ENCODE measurements around the gene TSPAN31. TPM values are rescaled to one million over a fixed set of nuclear protein-coding genes. Genes with fewer than 3 reads are reported as not detected.

TSPAN31 gene
- total RNA-seq, 2 experiments from 2014 or later, result 6.4 to 7.7 TPM

DNA sequence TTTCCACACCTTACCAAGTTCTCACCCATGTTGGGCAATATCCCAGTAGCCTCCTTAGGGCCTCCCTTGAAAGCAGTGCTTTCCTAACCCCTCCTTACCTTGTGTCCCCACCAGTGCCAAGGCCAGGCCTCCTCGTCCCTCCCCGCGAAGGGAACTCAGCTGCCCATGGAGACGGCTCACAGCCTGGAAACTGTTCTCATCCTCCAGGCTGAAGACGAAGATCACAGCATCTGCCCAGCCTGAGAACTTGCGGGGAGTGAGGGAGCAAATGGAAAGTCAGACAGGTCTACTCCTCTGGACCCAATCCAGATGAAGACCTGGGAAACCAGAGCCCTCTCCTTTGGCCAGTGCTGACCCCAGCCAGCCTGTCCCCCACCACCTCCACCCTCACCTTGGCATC is 10.9 kb upstream of the TSPAN31 start:
- Mint-ChIP-seq H3K27me3 (ENCODE audit: low read depth) (no peaks in the 10 kb centered on the region), H3K9me3 (no peaks in the 10 kb centered on the region), H3K36me3 (ENCODE audit: low read depth) (peaks cover 26% of the 10 kb centered on the region), H3K4me1 (ENCODE audit: low read depth) (peaks cover 7% of the 10 kb centered on the region), H3K4me3 (no peak overlapping the region), H3K27ac (no peak overlapping the region)
- DNase-seq, result no peak
- CTCF ChIA-PET, result no interaction called here
- intact Hi-C loops (cut with micrococcal nuclease), result no loop called here

DNA sequence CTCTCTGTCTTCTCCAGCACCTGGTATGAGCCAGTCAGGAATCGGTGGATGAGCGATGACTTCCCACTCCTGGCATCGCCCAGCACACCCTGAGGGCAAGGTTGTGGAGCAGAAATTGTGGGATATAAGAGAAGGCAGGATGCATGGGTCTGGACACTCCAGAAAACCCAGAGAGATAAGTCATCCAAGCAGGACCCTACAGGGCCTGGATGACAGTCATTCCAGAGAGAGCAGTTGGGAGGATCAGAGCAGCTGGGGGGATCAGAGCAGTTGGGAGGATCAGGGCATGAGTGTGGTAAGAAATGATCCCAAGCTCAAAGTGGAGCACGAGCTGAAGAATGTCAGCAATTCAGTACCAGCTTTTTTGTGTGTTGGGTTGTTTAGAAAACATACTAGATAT is 10.2 kb upstream of the TSPAN31 start:
- DNase-seq, result no peak
- Mint-ChIP-seq H3K36me3 (ENCODE audit: low read depth) (peaks cover 23% of the 10 kb centered on the region), H3K27me3 (ENCODE audit: low read depth) (no peaks in the 10 kb centered on the region), H3K27ac (no peak overlapping the region), H3K4me3 (no peak overlapping the region), H3K9me3 (no peaks in the 10 kb centered on the region), H3K4me1 (ENCODE audit: low read depth) (peaks cover 13% of the 10 kb centered on the region)
- CTCF ChIA-PET, result interaction anchor here (0.7 kb wide), 2 partner anchors 9 to 169 kb away, joined by 3 read pairs; no protein-coding TSS in a partner anchor
- intact Hi-C loops (cut with micrococcal nuclease), result no loop called here

DNA sequence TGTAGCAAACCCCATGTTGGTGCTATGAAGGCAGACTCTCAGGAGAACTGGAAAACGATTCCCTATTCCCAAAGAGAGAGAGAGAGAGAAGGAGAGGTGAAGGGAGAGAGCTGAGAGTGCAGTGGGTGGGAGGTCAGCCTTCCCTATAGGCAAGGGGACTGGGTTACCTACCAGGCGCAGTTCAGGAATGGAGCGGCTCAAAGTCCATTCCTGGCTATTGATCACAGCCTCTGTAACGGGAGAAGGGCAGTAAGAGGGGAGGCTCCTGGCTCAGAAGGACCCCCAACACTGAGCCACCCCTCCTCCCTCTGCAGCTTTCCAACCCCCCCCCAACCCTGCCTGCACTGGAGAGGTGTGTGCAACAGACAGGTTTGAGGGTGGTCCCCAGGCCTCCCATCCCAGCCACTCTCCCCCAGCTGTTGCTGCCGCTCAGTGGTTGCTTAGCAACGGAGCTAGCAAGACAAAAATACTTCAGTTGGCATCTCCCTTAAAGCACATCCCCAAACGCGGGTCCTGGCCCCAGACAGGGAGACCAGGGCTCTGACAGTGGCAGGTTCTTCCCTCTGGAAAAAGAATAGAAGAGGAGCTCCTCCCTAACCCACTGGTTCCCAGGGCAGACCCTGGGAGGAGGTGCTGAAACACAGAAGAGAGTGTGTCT is 9.5 kb upstream of the TSPAN31 start:
- Mint-ChIP-seq H3K27me3 (ENCODE audit: low read depth) (no peaks in the 10 kb centered on the region), H3K36me3 (ENCODE audit: low read depth) (peaks cover 23% of the 10 kb centered on the region), H3K27ac (no peak overlapping the region), H3K4me3 (no peak overlapping the region), H3K4me1 (ENCODE audit: low read depth) (peaks cover 19% of the 10 kb centered on the region), H3K9me3 (no peaks in the 10 kb centered on the region)
- intact Hi-C loops (cut with micrococcal nuclease), result no loop called here
- CTCF ChIA-PET, result interaction anchor here (0.7 kb wide), 1 partner anchor 168 kb away, joined by 3 read pairs; no protein-coding TSS in a partner anchor
- no peak for DNase-seq

DNA sequence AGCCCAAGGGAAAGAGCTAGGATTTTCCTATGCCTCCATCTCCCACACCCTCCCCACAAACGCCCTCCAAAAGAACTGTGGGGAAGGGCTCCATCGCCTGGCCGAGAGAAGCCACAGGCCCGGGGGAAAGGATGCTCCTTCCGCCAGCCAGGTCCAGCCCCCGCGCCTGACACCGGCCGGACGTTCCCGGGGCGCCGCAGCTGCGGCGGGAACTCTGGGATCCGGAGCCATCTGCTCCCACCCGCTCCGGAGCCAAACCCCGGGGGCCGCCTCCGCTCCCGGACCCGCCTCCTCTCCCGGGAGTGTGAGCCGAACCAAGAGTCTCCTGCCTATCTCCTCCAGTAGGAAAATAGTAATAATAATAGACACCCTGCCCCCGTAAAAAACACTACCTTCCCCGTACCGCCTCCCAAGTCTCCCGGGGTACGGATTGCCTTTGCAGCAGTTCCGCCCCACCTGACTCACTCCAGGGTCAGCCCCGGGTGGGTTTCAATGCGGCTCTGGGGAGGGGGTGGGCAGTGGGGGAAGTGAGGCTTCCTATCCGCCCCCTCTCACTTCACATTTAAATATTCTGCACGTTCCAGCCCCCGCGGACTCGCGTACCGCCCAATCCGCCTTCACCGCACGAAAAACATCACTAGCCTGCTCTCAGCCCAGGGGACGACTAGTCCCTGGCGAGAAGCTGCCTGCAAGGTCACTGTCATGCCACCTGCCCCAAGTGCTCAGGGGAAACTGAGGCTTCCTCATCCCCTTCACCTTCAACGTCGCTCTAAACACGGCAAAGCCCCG is 8.7 kb upstream of the TSPAN31 start:
- H3K36me3 Mint-ChIP-seq (ENCODE audit: low read depth), result peaks cover 22% of the 10 kb centered on the region
- no peak overlapping the region for H3K27ac Mint-ChIP-seq
- CTCF ChIA-PET, result interaction anchor here (0.9 kb wide), 1 partner anchor 10 kb away, joined by 4 read pairs; no protein-coding TSS in a partner anchor

DNA sequence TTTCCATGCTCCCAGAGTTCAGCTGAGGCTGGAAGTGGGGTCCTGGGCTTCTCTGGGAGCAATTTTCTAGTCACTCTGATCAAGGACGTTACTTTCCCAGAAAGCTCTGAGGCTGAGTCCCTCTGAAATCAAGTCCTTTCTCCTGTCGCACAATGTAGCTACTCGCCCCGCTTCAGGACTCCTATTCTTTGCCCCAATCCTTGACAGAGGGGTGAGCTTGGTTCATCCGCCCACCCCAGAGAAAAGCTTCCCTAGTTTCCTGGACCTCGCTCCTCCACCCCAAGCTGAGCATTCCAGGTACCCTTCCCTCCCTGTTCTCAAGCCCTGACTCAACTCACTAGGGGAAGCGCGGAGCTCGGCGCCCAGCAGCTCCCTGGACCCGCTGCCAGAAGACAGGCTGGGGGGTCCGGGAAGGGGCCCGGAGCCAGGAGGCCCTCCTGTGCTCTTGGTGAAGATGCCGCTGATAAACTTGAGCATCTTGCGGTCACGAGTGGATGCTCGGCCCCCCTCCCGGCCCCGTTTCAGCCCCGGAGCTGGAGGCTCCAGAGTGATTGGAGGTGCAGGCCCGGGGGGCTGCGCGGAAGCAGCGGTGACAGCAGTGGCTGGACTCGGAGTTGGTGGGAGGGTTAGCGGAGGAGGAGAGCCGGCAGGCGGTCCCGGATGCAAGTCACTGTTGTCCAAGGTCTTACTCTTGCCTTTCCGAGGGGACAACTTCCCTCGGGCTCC is 7.9 kb upstream of the TSPAN31 start:
- intact Hi-C loops (cut with micrococcal nuclease), result no loop called here
- Mint-ChIP-seq H3K27ac (no peak overlapping the region), H3K9me3 (no peaks in the 10 kb centered on the region), H3K4me1 (ENCODE audit: low read depth) (peaks cover 25% of the 10 kb centered on the region), H3K4me3 (no peak overlapping the region), H3K36me3 (ENCODE audit: low read depth) (peaks cover 16% of the 10 kb centered on the region), H3K27me3 (ENCODE audit: low read depth) (no peaks in the 10 kb centered on the region)
- no peak for DNase-seq
- CTCF ChIA-PET, result interaction anchor here (0.9 kb wide), 1 partner anchor 10 kb away, joined by 4 read pairs; no protein-coding TSS in a partner anchor

More for the DNA sequence above, 8.7 kb upstream of the TSPAN31 start:
- Mint-ChIP-seq H3K4me1 (ENCODE audit: low read depth) (peaks cover 25% of the 10 kb centered on the region), H3K9me3 (no peaks in the 10 kb centered on the region), H3K27me3 (ENCODE audit: low read depth) (no peaks in the 10 kb centered on the region), H3K4me3 (no peak overlapping the region)
- intact Hi-C loops (cut with micrococcal nuclease), result no loop called here
- no peak for DNase-seq

DNA sequence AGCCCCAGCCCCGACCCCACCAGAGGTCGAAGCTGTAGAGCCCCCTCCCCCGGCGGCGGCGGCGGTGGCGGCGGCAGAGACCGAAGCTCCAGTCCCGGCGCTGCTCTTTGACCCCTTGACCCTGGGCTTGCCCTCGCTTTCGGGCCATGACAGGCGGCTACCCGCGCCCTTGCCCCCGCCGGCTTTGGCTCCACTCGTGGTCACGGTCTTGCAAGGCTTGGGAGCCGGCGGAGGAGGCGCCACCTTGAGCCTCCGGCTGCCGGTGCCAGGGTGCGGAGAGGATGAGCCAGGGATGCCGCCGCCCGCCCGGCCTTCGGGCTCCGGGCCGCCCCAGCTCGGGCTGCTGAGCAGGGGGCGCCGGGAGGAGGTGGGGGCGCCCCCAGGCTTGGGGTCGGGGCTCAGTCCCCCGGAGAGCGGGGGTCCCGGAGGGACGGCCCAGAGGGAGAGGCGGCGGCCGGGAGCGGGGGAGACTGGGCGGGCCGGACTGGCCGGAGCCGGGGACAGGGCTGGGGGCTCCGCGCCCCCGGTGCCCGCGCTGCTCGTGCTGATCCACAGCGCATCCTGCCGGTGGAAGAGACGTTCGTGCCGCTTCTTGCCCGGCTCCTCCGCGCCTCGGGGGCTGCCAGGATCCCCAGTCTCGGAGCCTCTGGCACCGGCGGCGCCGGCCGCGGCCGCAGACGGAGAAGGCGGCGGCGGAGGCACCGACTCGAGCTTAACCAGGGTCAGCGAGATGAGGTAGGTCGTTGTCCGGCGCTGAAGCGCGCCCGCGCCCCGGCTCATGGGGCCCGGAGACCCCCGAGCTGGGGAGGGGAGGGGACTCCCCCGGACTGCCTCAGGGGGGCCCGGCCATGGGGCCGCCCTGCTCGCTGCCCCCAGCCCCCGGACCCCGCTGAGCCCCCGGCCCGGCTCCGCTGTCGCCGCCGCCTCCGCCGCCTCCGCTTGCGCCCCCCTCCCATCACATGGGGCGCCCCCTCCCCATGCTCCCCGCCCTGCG is 7.1 kb upstream of the TSPAN31 start:
- intact Hi-C loops (cut with micrococcal nuclease), result no loop called here
- no peak for DNase-seq
- H3K4me3 Mint-ChIP-seq, result no peak overlapping the region
- no peak overlapping the region for H3K27ac Mint-ChIP-seq
- H3K4me1 Mint-ChIP-seq (ENCODE audit: low read depth), result peaks cover 30% of the 10 kb centered on the region
- H3K36me3 Mint-ChIP-seq (ENCODE audit: low read depth), result peaks cover 10% of the 10 kb centered on the region
- CTCF ChIA-PET, result no interaction called here
- no peaks in the 10 kb centered on the region for H3K9me3 Mint-ChIP-seq
- no peaks in the 10 kb centered on the region for H3K27me3 Mint-ChIP-seq (ENCODE audit: low read depth)

DNA sequence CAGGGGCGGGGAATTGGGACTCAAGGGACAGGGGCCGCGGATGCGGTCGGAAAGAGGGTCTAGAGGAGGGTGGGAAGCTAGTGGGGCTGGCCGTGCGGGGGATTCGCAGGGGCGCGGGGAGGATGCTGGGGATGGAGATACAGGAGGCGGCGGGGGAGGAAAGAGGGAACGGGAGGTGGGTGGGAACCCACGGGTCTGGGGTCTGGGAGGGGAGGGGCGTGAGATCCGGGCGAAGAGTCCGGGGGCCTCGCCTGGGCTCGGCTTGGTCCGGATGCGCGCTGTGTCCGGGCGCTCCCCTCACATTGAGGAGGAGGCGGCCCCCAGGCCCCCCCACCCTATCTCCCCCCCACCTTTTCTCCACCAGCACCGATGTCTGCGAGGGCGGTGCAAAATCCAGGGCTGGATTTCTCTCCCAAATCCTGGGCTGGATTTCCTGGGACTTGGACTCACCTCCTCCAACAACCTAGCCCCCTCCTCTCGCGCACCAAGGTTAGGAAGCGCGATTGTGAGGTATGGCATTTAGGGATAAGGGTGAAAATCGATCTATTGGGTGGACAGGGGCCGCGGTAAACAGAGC is 6.1 kb upstream of the TSPAN31 start, which contains the start of gene AGAP2:
TSS of gene AGAP2 (minus strand) at position 82 of the 577 bp plus-strand sequence. CDS start 496 bp downstream, outside the sequence.
- H3K36me3 Mint-ChIP-seq (ENCODE audit: low read depth), result peaks cover 6% of the 10 kb centered on the region
- H3K9me3 Mint-ChIP-seq, result no peaks in the 10 kb centered on the region
- H3K4me1 Mint-ChIP-seq (ENCODE audit: low read depth), result peaks cover 33% of the 10 kb centered on the region
- H3K4me3 Mint-ChIP-seq, result peak within 1 kb of the TSS; percentile 28
- intact Hi-C loops (cut with micrococcal nuclease), result no loop called here
- H3K27ac Mint-ChIP-seq, result peak within 1 kb of the TSS; percentile 54
- no peaks in the 10 kb centered on the region for H3K27me3 Mint-ChIP-seq (ENCODE audit: low read depth)
- CTCF ChIA-PET, result interaction anchor here (0.7 to 1.2 kb wide), 2 partner anchors 21 to 84 kb away, joined by 3 read pairs; no protein-coding TSS in a partner anchor
- no peak for DNase-seq

DNA sequence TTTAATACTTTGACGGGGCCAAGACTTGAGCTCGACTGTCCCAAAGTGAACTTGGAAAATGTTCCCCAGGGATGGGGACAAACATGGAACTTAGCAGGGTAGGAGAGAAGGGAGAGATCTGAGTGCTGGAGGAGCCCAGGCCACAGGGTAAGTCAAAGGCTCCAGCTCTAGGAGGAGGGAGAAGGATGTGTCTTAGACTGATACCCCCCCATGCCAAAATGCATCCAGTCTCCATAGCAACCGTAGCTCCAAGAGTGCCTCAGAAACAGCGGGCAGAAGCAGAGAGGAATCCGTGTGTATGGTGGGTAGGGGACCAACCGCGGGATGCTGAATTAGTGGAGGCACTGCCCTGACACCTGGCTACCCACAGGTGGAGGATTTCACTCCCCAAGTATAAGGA is 5.5 kb upstream of the TSPAN31 start:
- H3K27me3 Mint-ChIP-seq (ENCODE audit: low read depth), result no peaks in the 10 kb centered on the region
- DNase-seq, result no peak
- no peaks in the 10 kb centered on the region for H3K9me3 Mint-ChIP-seq
- intact Hi-C loops (cut with micrococcal nuclease), result no loop called here
- H3K27ac Mint-ChIP-seq, result peak overlapping the region; percentile 54
- peaks cover 5% of the 10 kb centered on the region for H3K36me3 Mint-ChIP-seq (ENCODE audit: low read depth)
- H3K4me3 Mint-ChIP-seq, result peak overlapping the region; percentile 28
- CTCF ChIA-PET, result interaction anchor here (0.7 to 1.2 kb wide), 2 partner anchors 21 to 85 kb away, joined by 3 read pairs; no protein-coding TSS in a partner anchor
- peaks cover 39% of the 10 kb centered on the region for H3K4me1 Mint-ChIP-seq (ENCODE audit: low read depth)

DNA sequence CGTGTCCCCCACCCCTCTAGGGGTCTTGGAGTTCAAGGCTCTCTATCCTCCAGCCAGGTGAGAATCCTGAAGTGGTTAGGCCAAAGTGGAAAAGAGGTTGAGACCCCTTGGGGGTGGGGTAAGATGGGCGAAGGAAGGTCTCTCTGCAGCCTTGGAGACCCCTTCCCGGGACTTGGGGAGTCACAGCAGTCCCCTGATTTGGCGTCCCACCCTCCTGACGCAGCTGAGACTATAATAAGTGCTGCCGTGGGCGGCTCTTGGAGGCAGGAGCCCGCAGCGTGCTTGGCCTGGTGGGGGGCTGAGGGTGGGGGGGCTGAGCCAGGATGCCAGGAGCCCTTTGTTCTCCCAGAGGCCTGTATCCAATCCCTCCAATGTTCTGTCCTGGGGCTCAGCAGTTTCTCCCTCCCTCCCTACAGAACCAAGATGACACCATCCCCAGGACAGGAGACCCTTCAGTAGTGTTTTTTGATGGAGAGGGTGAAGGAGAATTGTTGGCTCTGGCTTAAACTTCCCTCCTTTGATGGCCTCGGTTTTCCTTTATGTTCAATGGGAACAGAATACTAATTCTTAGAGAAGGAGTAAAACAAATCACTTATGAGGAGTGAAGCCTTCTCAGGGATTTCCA is 4.8 kb upstream of the TSPAN31 start:
- Mint-ChIP-seq H3K9me3 (no peaks in the 10 kb centered on the region), H3K27me3 (ENCODE audit: low read depth) (no peaks in the 10 kb centered on the region), H3K4me1 (ENCODE audit: low read depth) (peaks cover 44% of the 10 kb centered on the region), H3K36me3 (ENCODE audit: low read depth) (peaks cover 7% of the 10 kb centered on the region), H3K27ac (no peak overlapping the region), H3K4me3 (no peak overlapping the region)
- intact Hi-C loops (cut with micrococcal nuclease), result loop anchor here (2.0 to 5.0 kb wide), 2 partner anchors 15 to 498 kb away; partner anchors contain the start of gene MARCHF9
- CTCF ChIA-PET, result interaction anchor here (1.2 to 4.0 kb wide), 4 partner anchors 16 to 158 kb away, joined by 3 to 21 read pairs (median 4); no protein-coding TSS in a partner anchor
- DNase-seq, result no peak

DNA sequence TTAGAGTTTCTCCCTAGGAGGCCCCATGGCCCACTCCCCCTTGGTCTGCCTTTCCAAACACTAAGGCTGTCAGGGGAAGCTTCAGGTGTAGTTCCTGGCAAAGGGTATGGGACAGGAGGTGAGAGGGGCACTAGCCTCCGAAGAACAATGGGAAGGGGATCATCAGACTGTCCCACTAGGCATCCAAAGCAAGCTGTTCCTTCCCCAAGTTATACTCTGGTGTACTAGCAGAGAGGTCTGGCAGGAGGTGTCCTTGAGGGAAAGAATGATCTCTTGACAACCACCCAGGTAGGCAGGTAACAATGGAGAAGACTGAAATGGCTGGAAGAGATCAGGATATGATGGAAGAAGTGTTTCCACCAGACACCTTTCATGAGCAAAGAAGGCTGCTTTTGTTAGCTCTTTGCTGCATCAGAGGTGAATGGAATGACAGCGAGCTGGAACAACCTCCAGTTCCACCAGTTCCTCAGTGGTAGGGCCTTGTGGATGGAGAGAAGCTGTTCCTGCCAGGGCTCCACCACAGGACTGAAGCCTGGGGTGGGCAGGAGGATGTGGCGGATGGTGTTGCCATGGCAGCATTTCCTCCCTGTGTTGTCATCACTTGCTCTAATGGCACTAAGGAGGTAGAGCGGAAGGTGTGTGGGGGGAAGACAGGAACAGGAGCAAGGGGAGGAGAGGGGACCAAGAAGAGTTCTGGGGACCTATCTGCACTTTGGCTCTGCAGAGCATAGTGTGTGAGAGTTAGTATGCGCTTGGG is 4.0 kb upstream of the TSPAN31 start:
- DNase-seq, result peak; percentile 92
- CTCF ChIA-PET, result interaction anchor here (0.7 to 4.0 kb wide), 13 partner anchors 9 to 279 kb away, joined by 3 to 21 read pairs (median 4); partner anchors contain the start of genes CDK4 and OS9
- no peaks in the 10 kb centered on the region for H3K9me3 Mint-ChIP-seq
- no peaks in the 10 kb centered on the region for H3K27me3 Mint-ChIP-seq (ENCODE audit: low read depth)
- peak overlapping the region; percentile 97 for H3K27ac Mint-ChIP-seq
- H3K4me3 Mint-ChIP-seq, result peak overlapping the region; percentile 97
- peaks cover 52% of the 10 kb centered on the region for H3K4me1 Mint-ChIP-seq (ENCODE audit: low read depth)
- intact Hi-C loops (cut with micrococcal nuclease), result loop anchor here (1.0 to 5.0 kb wide), 5 partner anchors 14 to 499 kb away; partner anchors contain the start of genes B4GALNT1, GLI1, MARCHF9 and OS9
- peaks cover 12% of the 10 kb centered on the region for H3K36me3 Mint-ChIP-seq (ENCODE audit: low read depth)

Data from activated naive CD4-positive, alpha-beta T cell treated with anti-CD3 and anti-CD28 coated beads for 36 hours (primary cell).